ENCODE data around the gene PROP1.
"Not testable (repeated sequence)": the region's sequence is repeated elsewhere in the genome, so short reads cannot be mapped to it uniquely, and the experiment has no call there.

PROP1 gene

GRCh38 chr5:177982072-177982727 lies 13.8 kb downstream of the PROP1 start:
- no peak for DNase-seq (ENCODE audit: low read depth)

- no peak for DNase-seq (ENCODE audit: low read depth)
Observed at GRCh38 chr5:177981296-177982071, 14.6 kb downstream of the PROP1 start.

- peak; percentile 1 for DNase-seq (ENCODE audit: low read depth)
Observed at GRCh38 chr5:177980743-177981151, 15.3 kb downstream of the PROP1 start.

GRCh38 chr5:177977600-177977999 lies 18.4 kb downstream of the PROP1 start:
- DNase-seq (ENCODE audit: low read depth): not testable (repeated sequence)

- DNase-seq (ENCODE audit: low read depth): no peak
Observed at GRCh38 chr5:177973066-177973635, 22.9 kb downstream of the PROP1 start.

- peak; percentile 5 for DNase-seq (ENCODE audit: low read depth)
Observed at GRCh38 chr5:177972613-177973012, 23.4 kb downstream of the PROP1 start.

- DNase-seq (ENCODE audit: low read depth): not testable (repeated sequence)
Observed at GRCh38 chr5:177972014-177972413, 24.0 kb downstream of the PROP1 start.

- no peak for DNase-seq (ENCODE audit: low read depth)
Observed at GRCh38 chr5:177968661-177969211, 27.3 kb downstream of the PROP1 start.

- DNase-seq (ENCODE audit: low read depth): no peak
Observed at GRCh38 chr5:177967221-177967887, 28.7 kb downstream of the PROP1 start.

- DNase-seq (ENCODE audit: low read depth): no peak
Observed at GRCh38 chr5:177966839-177967166, 29.2 kb downstream of the PROP1 start.

GRCh38 chr5:177966009-177966838 lies 29.8 kb downstream of the PROP1 start:
- no peak for DNase-seq (ENCODE audit: low read depth)

- DNase-seq (ENCODE audit: low read depth): no peak
Observed at GRCh38 chr5:177964471-177964870, 31.6 kb downstream of the PROP1 start.

- DNase-seq (ENCODE audit: low read depth): no peak
Observed at GRCh38 chr5:177963966-177964365, 32.1 kb downstream of the PROP1 start.

- no peak for DNase-seq (ENCODE audit: low read depth)
Observed at GRCh38 chr5:177959315-177959714, 36.7 kb downstream of the PROP1 start.

GRCh38 chr5:177958696-177959095 lies 37.3 kb downstream of the PROP1 start:
- no peak for DNase-seq (ENCODE audit: low read depth)

GRCh38 chr5:177957241-177957640 lies 38.8 kb downstream of the PROP1 start:
- DNase-seq (ENCODE audit: low read depth): no peak

- DNase-seq (ENCODE audit: low read depth): not testable (repeated sequence)
Observed at GRCh38 chr5:177953101-177953500, 42.9 kb downstream of the PROP1 start.

- DNase-seq (ENCODE audit: low read depth): not testable (repeated sequence)
Observed at GRCh38 chr5:177949656-177950055, 46.4 kb downstream of the PROP1 start.

GRCh38 chr5:177949065-177949464 lies 47.0 kb downstream of the PROP1 start:
- DNase-seq (ENCODE audit: low read depth): not testable (repeated sequence)

- DNase-seq (ENCODE audit: low read depth): not testable (repeated sequence)
Observed at GRCh38 chr5:177947912-177948311, 48.1 kb downstream of the PROP1 start.

- peak; percentile 2 for DNase-seq (ENCODE audit: low read depth)
Observed at GRCh38 chr5:177945601-177946283, 50.3 kb downstream of the PROP1 start.

All from amniotic epithelial cell (primary cell).